GM12878 (cell line): ENCODE results near the gene SBNO2. TPM values are rescaled to one million over a fixed set of nuclear protein-coding genes. Genes with fewer than 3 reads are reported as not detected.
A peak's percentile ranks its signal among the peaks of the same experiment; 100 is the strongest.

Experiments used
- ATAC-seq: fragments of 200-7000 bp; cut with Tn5 transposase; 3 replicates; pipeline ENCODE4 v1.9.1; 2020; ENCODE audit warnings: mild to moderate bottlenecking, moderate library complexity
- BruUV-seq: library from RNA; stranded (reverse); fragments of 400-500 nt; replicated peaks from 2 replicates; lab custom pipeline; 2021; lab: Mats Ljungman, UMichigan
- CTCF ChIA-PET: fragments of 300-600 bp; sonication (Branson Sonifier 250); formaldehyde crosslinking; extraction: SDS; loops from one replicate; lab custom pipeline; 2021; ENCODE audit warnings: inconsistent platforms; lab: Yijun Ruan, JAX
- POLR2A ChIA-PET: fragments of 350-600 bp; formaldehyde crosslinking; extraction: SDS; loops from one replicate; lab custom pipeline; 2021; ENCODE audit warnings: inconsistent platforms; lab: Charles Lee
- RAD21 ChIA-PET: fragments of 300-600 bp; sonication (Branson Sonifier 250); formaldehyde crosslinking; loops from one replicate; lab custom pipeline; 2023; ENCODE audit warnings: antibody characterized with exemption; ENCODE audit not compliant: unreplicated experiment; lab: Charles Lee
- SMC1A ChIA-PET: fragments of 300-600 bp; sonication (Branson Sonifier 250); formaldehyde crosslinking; loops from one replicate; lab custom pipeline; 2023; ENCODE audit not compliant: unreplicated experiment, uncharacterized antibody; lab: Charles Lee
- DNase-seq: peaks from one replicate; pipeline ENCODE4 v3.0.0-alpha.2; 2011; ENCODE audit warnings: low read depth, low spot score
- FAIRE-seq: peaks from 3 replicates; lab custom pipeline; 2011; peaks lifted over from hg19 to GRCh38; lab: Jason Lieb, UNC
- H2AFZ ChIP-seq: 2 replicates; pipeline ENCODE4 v1.6.0; 2011; ENCODE audit warnings: low read depth, low read length, control low read depth; ENCODE audit not compliant: control insufficient read depth
- H3K27ac ChIP-seq: 2 replicates; pipeline ENCODE4 v1.5.1; 2011; ENCODE audit warnings: control low read depth; ENCODE audit not compliant: control insufficient read depth, insufficient read depth
- H3K27me3 ChIP-seq, 2 experiments: replicated peaks in 1 of 2; 2 replicates each; pipeline versions ENCODE4 v1.6.0 to v1.6.1; 2011; ENCODE audit warnings: low read length in 1 of 2; ENCODE audit not compliant: control insufficient read depth in 2 of 2, insufficient read depth in 2 of 2
- H3K36me3 ChIP-seq, 2 experiments: 2 replicates each; pipeline ENCODE4 v1.5.1; 2011; ENCODE audit warnings: low read length in 1 of 2; ENCODE audit not compliant: control insufficient read depth in 2 of 2, insufficient read depth in 2 of 2
- H3K4me1 ChIP-seq: 2 replicates; pipeline ENCODE4 v1.6.1; 2011; ENCODE audit warnings: mild to moderate bottlenecking, low read length, moderate library complexity, mixed read lengths; ENCODE audit not compliant: control insufficient read depth, insufficient read depth
- H3K4me2 ChIP-seq: 2 replicates; pipeline ENCODE4 v1.6.0; 2011; ENCODE audit warnings: control low read depth; ENCODE audit not compliant: control insufficient read depth, insufficient read depth
- H3K4me3 ChIP-seq: fragments of 200-600 bp; sonication (generic); 2 replicates; pipeline ENCODE4 v1.5.1; 2016
- H3K79me2 ChIP-seq: 2 replicates; pipeline ENCODE4 v1.6.0; 2011; ENCODE audit warnings: low read length; ENCODE audit not compliant: control insufficient read depth, insufficient read depth
- H3K9ac ChIP-seq: 2 replicates; pipeline ENCODE4 v1.8.0; 2011; ENCODE audit warnings: low read length, control low read depth, mixed read lengths; ENCODE audit not compliant: control insufficient read depth, insufficient read depth
- H3K9me3 ChIP-seq: replicated peaks from 3 replicates; pipeline ENCODE4 v1.5.1; 2011; ENCODE audit warnings: mild to moderate bottlenecking, low read length; ENCODE audit not compliant: control insufficient read depth, insufficient read depth
- H4K20me1 ChIP-seq: 2 replicates; pipeline ENCODE4 v1.6.0; 2011; ENCODE audit not compliant: control insufficient read depth, insufficient read depth
- ATF7 ChIP-seq: fragments of 450-650 bp; IDR thresholded peaks from 2 replicates; pipeline ENCODE4 v1.6.1; 2016; ENCODE audit warnings: low read depth, mild to moderate bottlenecking
- BHLHE40 ChIP-seq, 2 experiments: fragments of 450-650 bp in 1 of 2; IDR thresholded peaks; 2 replicates each; pipeline ENCODE4 v1.6.1; 2011 to 2017; ENCODE audit warnings: low read depth in 2 of 2, borderline replicate concordance in 1 of 2, improper control_type of control experiment in 1 of 2, low read length in 1 of 2, mild to moderate bottlenecking in 1 of 2
- WGBS: methylation state at CpG from one replicate; pipeline ENCODE4 v1.1.6; 2016; ENCODE audit warnings: low lambda C conversion rate; ENCODE audit not compliant: insufficient replicate concordance, insufficient coverage; ENCODE audit errors: missing lambda C conversion rate; 5-methylcytosine and 5-hydroxymethylcytosine counted together
- in situ Hi-C: fragments of 300-500 bp; cut with MboI; formaldehyde crosslinking; loops from 9 replicates; pipeline ENCODE4 v1.14.3; 2018; ENCODE audit warnings: mixed read lengths
- intact Hi-C: fragments of 100-400 bp; cut with micrococcal nuclease; formaldehyde crosslinking; loops from one replicate; pipeline ENCODE4 v1.14.2; 2022; ENCODE audit not compliant: unreplicated experiment
- polyA plus RNA-seq, 11 experiments: library from polyadenylated mRNA; depleted of rRNA in 4 of 11; unstranded in 6 of 11; stranded (reverse) in 5 of 11; fragments of >200 nt; fragmentation: Nextera tagmentation in 4 of 11; fragmentation: Illumina TruSeq in 1 of 11; extraction: Ambion mirVana in 4 of 11; extraction: Trizol in 1 of 11; gene quantifications; 1 replicate in 1 of 11; 2 replicates in 10 of 11; pipeline versions ENCODE4 v1.2.1 to v1.2.3, GENCODE V29; 2011 to 2016; ENCODE audit warnings: inconsistent platforms in 2 of 11, missing spikeins in 2 of 11, low read depth in 1 of 11
- total RNA-seq, 4 experiments: library from RNA; depleted of rRNA in 3 of 4; stranded (reverse); fragments of >200 nt in 3 of 4; fragmentation: Illumina TruSeq in 1 of 4; extraction: Trizol in 1 of 4; gene quantifications; 2 replicates each; pipeline versions ENCODE4 v1.2.1 to v1.2.3, GENCODE V29; 2013 to 2021

SBNO2 gene
- total and polyA plus RNA-seq, 10 of the 15 experiments (the other 5 are each of a cell fraction or from before 2014, with no cell fraction given): 0.08 to 44.6 (median 5.4) TPM

DNA sequence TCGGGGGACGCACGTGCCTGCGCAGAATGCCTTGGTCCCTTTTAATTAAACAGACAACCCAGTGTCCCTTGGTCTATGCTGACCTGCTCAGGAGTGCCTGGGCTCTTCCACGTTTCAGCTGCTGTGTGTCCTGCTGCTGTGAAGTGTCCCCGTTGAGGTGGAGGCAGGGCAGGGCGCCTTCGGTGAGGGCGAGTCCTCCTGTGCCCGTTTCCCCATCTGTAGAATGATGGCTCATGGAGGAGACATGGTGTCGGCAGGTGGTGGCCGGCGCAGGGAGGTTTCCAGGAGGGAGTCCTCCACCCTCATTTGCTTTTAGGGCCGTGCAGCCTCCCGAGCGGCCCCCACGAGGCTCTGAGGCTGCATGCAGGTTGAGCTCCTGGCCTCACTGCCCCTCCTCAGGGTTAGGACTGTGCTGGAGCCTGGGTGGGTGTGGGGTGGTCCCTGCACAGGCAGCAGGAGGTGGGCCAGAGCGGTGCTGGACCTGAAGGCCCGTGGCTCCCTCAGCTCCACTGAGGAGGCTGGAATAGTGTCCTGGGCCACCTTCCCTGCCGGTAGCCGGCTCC lies 40.3 kb upstream of the SBNO2 start:
- H4K20me1 ChIP-seq: no peaks in the 10 kb centered on the region; the same call in 1 of the 2 replicates
- TF ChIP-seq ATF7 (no peak), BHLHE40 (IDR thresholded peaks at IDR 0.05; ENCODE audit: borderline replicate concordance in 1 of 2, low read depth in 2 of 2, low read length in 1 of 2) (peak in 1 of 2 experiments; percentile 72; a peak in 2 of 4 replicates)
- TF ChIP-seq, all 136 proteins: peak for 1
- intact Hi-C loops: no loop called here
- Histone ChIP-seq H3K36me3 (peaks cover 7 to 15% of the 10 kb centered on the region in 2 experiments; a peak in 3 of 4 replicates), H3K4me3 (0 out of 2 replicates have a peak overlapping the region, but pooled peaks have one; percentile 46), H3K4me2 (peak overlapping the region; percentile 72), H3K27me3 (no peaks in the 10 kb centered on the region), H3K9ac (no peak overlapping the region; the same call in 1 of the 2 replicates), H3K4me1 (peaks cover 23% of the 10 kb centered on the region), H3K27ac (peak overlapping the region; percentile 76), H3K79me2 (peaks cover 63% of the 10 kb centered on the region), H2AFZ (no peak overlapping the region), H3K9me3 (no peaks in the 10 kb centered on the region)
- DNase-seq (no peak), ATAC-seq (no peak), FAIRE-seq (no peak)
- CTCF ChIA-PET: interaction anchor here (0.9 kb wide), 1 partner anchor 24 kb away, joined by 3 read pairs; no protein-coding TSS in a partner anchor
- no TSS peak for BruUV-seq
- in situ Hi-C loops: no loop called here
- 68% methylated on average over 21 of the region's 21 CpGs for WGBS
- POLR2A ChIA-PET: interaction anchor here (0.5 to 1.6 kb wide), 4 partner anchors 11 to 154 kb away, joined by 3 to 6 read pairs (median 3); no protein-coding TSS in a partner anchor
- SMC1A ChIA-PET: no interaction called here
- RAD21 ChIA-PET: interaction anchor here (0.8 to 1.2 kb wide), 3 partner anchors 30 to 276 kb away, joined by 3 read pairs; no protein-coding TSS in a partner anchor
